Choroid plexus epithelial cell (primary cell): ENCODE results near the gene CPLX1.
A peak's percentile ranks its signal among the peaks of the same experiment; 100 is the strongest.

ENCODE experiments used
- DNase-seq: peaks from one replicate; pipeline ENCODE4 v3.0.0-alpha.2; 2010; ENCODE audit warnings: low read depth
- H3K4me3 ChIP-seq: 2 replicates; pipeline ENCODE4 v1.5.1; 2011; ENCODE audit warnings: low read depth, mild to moderate bottlenecking, control low read depth, low read length, moderate library complexity
- TF ChIP-seq, protein P1 (sequence below): conservative IDR thresholded peaks from 2 replicates; pipeline ENCODE4 v1.5.1; 2011; ENCODE audit warnings: low read depth, mild to moderate bottlenecking, control low read depth, inconsistent platforms, low read length, moderate library complexity

CPLX1 gene

GRCh38 chr4:788006-788635 lies 37.8 kb downstream of the CPLX1 start:
- TF ChIP-seq, protein P1, sequence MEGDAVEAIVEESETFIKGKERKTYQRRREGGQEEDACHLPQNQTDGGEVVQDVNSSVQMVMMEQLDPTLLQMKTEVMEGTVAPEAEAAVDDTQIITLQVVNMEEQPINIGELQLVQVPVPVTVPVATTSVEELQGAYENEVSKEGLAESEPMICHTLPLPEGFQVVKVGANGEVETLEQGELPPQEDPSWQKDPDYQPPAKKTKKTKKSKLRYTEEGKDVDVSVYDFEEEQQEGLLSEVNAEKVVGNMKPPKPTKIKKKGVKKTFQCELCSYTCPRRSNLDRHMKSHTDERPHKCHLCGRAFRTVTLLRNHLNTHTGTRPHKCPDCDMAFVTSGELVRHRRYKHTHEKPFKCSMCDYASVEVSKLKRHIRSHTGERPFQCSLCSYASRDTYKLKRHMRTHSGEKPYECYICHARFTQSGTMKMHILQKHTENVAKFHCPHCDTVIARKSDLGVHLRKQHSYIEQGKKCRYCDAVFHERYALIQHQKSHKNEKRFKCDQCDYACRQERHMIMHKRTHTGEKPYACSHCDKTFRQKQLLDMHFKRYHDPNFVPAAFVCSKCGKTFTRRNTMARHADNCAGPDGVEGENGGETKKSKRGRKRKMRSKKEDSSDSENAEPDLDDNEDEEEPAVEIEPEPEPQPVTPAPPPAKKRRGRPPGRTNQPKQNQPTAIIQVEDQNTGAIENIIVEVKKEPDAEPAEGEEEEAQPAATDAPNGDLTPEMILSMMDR, result no peak
- H3K4me3 ChIP-seq, result no peak overlapping the region
- no peak for DNase-seq

- no peak for DNase-seq
These were observed 38.4 kb downstream of the CPLX1 start for GRCh38 chr4:787561-787981.

DNA sequence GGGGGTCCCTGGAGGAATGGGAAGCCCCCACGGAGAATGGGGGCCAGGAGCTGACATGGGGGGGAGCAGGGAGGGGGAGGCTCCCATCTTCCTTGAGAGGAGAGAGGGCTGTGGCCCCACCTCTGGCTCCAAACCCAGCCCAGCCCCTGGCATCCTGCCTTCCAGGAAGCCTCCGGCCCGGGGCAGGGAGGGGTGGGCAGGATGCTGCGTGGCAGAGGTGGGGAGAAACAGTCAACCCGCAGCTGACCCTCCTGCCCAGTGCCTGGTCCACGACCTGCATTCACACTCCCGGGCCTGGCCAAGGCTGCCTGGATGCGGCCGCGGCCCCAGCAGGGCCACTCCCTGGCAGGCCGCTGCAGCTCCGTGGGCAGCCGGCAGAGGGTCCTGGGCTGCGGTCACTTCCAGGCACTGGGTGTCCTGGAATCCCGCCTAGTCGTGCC lies 39.0 kb downstream of the CPLX1 start:
- DNase-seq, result no peak
- TF ChIP-seq, protein P1, result peak; percentile 39
- no peak overlapping the region for H3K4me3 ChIP-seq

More at GRCh38 chr4:787561-787981, 38.4 kb downstream of the CPLX1 start:
- TF ChIP-seq, protein P1, result no peak
- no peak overlapping the region for H3K4me3 ChIP-seq

GRCh38 chr4:786074-786741 lies 39.7 kb downstream of the CPLX1 start:
- TF ChIP-seq, protein P1, result no peak
- no peak overlapping the region for H3K4me3 ChIP-seq
- DNase-seq, result no peak

GRCh38 chr4:785332-786073 lies 40.4 kb downstream of the CPLX1 start:
- TF ChIP-seq, protein P1, result no peak
- no peak for DNase-seq
- H3K4me3 ChIP-seq, result no peak overlapping the region

GRCh38 chr4:784401-785331 lies 41.3 kb downstream of the CPLX1 start:
- H3K4me3 ChIP-seq, result no peak overlapping the region
- no peak for DNase-seq
- TF ChIP-seq, protein P1, result no peak
